ENCODE data around the gene ONECUT2.

The ONECUT2 gene

GRCh38 chr18:57533006-57533867, 98.1 kb downstream of the ONECUT2 start:
- DNase-seq = no peak

DNA sequence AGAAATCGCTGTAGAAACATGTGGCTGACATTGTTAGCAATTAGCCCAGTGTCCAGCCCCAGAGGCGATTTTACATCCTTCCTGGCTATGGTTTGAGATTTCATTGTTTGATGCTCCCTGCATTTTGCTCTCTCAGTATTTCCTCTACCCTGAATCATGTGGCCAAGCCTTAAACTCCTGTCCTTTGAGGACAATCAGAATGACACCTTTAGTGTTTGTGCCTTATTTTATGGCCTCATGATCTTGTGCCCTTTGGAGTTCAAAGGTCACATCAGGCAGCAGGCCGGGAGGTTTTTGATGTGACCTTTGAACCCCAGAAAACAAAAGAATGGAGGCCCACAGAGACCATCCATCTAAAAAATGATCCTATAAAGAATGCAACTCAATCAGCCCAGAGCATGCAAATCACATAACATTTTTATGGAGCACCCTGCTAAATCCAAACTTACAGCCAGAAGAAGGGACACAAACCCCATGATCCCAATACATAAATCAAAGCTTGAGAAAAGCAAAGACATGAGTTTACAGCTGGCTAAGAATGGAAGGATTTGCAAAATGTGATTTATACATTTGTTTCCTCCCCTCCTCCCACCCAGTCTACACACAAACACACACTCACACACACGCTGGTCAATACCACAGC, 98.8 kb downstream of the ONECUT2 start:
- no peak for DNase-seq

DNA sequence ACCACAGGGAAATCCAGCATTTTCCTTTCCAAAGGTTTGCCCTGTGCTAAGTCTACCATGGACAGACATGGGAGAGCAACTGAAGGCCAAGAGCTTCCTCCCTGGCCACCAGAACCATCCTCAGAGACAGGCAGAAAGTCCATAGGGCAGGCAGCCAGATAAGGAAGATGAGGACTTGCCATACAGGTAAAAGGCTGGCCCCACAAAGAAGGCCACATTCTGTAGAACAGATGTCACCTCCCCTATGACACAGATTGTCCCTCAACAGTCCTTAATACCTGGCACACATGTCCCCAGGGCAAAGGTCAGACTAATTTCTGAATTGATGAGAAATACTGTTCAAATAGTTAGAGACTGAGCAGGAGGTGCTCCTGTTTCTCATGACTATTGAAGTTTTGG, 99.3 kb downstream of the ONECUT2 start:
- no peak for DNase-seq

- DNase-seq = no peak
Observed at GRCh38 chr18:57538614-57539013, 103.4 kb downstream of the ONECUT2 start.

DNA sequence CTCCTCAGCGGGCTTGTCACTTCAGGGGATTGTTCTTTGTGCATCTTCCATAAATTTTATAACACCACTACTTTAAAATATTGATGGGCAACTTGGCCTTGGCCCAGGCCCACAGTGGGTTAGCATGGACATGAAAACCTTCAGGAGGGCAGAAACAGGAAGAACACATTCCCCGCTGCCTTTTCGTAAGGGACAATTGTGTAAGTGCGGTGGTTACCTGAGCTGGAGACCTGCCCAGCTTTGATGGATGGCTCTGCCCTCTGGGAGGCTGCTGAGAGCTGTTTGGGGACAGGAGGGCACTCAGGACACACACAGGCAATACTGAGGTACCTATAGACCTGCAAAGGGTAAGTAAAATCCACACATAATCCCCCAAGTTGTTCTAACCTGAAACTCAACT, 104.5 kb downstream of the ONECUT2 start:
- DNase-seq = no peak
